AG20443 (cell line): ENCODE measurements around the gene TGFBR3L.
"Not testable (repeated sequence)": the region's sequence is repeated elsewhere in the genome, so short reads cannot be mapped to it uniquely, and the experiment has no call there.

Experiments
- DNase-seq: peaks from one replicate; pipeline ENCODE4 v3.0.0; 2012; ENCODE audit warnings: low spot score, mixed read lengths

Gene TGFBR3L

GRCh38 chr19:7917267-7918061 is 2.8 kb downstream of the TGFBR3L start:
- DNase-seq, result peak; percentile 76

GRCh38 chr19:7918062-7918614 is 3.5 kb downstream of the TGFBR3L start:
- not testable (repeated sequence) for DNase-seq

DNA sequence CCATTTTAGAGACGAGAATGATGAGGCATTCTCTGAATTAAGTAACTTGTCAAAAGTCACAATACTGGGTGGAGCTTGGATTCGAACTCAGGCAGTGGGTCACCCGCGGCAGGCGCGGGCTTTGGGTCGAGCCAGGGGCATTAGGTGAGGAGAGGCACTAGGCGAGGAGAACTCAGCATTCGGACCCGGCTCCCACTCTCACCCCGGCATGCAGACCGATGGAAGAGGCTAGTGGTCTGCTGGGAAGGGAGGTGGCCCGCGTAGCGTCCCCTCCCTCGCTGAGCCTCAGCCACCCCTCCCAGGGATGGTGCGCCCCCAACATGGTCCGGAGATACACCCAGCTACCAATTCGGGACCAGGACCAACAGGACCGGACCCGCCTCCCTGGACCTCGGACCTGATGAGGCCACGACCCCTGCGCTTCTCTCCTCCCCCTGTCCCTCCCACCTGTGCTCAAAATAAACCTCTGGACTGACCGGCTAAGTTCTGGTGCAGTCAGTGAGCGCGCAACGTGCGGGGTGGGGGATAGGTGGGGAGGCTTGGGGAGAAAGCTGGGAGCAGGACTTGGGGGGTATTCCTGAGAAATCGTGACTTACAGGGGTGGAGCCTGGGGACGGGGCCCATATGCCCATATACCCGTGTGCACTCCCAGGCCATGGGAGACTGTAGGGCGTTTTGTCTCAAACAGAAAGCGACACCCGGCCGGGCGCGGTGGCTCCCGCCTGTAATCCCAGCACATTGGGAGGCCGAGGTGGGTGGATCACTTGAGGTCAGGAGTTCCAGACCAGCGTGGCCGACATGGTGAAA is 4.2 kb downstream of the TGFBR3L start:
- no peak for DNase-seq

GRCh38 chr19:7919610-7920518 is 5.2 kb downstream of the TGFBR3L start, which contains the start of gene SNAPC2:
SNAPC2 (plus strand) TSS chr19:7920338; CDS start chr19:7920367, 29 bp downstream.
- peak; percentile 93 for DNase-seq

DNA sequence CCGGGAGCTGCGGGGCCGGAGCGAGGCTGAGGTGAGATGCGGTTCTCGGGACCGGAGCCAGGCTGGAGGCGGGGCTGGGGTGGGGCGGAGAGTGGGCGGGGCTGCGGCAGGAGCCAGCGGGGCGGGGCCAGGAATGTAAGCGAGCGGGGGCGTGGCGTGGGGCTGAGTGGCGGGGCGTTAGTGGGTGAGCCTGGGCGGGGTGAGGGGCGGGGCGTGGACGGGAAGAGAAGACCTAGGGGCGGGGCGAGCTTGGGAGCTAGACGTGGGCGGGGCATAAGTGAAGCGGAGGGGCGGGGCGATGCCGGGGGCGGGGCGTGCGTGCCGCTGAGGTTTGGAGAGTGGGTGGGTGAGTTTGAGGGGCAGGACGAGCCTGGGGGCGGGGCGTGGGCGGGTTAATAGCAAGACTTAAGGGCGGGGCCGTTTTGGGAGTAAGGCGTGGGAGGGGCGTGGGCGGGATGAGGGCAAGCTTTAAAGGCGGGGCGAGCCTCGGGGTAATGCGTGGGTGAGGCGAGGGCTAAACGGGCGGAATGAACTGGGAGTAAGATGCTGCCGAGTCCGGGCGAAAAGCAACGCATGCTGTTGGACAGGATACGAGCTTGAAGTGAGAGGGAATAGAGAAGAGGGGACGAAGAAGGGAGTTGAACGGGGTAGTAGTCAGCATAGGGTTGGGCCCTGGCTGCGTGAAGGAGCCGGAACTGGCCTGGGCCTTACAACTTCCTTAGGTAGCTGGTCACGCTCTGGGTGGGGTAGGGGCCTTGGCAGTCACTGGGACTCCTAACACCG is 6.1 kb downstream of the TGFBR3L start:
- peak; percentile 97 for DNase-seq

DNA sequence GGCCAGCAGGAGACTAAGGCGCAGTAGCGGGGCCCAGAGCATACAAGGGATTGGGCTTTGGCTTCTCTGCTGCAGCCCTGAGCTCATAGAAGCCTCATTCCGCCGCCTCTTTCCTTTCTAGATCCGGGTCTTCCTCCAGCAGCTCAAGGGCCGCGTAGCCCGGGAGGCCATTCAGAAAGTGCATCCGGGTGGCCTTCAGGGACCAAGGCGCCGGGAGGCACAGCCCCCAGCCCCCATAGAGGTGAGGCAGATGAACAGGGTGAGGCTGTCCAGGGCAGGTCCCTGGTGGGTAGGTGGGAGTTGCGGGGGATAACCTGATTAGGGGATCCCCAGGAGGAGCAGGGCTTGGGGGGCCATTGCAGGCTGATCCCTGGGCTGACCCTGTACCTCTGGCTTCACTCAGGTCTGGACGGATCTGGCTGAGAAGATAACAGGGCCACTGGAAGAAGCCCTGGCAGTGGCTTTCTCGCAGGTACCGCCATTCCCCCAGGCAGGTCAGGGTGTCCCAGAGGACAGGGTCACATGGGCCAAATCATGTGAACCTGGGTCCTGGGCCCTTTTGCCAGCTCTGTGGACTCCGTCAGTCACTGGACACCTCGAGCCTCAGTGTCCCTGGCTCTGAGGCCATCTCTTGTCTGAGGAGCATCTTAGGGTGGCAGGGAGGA is 6.8 kb downstream of the TGFBR3L start:
- DNase-seq, result no peak

DNA sequence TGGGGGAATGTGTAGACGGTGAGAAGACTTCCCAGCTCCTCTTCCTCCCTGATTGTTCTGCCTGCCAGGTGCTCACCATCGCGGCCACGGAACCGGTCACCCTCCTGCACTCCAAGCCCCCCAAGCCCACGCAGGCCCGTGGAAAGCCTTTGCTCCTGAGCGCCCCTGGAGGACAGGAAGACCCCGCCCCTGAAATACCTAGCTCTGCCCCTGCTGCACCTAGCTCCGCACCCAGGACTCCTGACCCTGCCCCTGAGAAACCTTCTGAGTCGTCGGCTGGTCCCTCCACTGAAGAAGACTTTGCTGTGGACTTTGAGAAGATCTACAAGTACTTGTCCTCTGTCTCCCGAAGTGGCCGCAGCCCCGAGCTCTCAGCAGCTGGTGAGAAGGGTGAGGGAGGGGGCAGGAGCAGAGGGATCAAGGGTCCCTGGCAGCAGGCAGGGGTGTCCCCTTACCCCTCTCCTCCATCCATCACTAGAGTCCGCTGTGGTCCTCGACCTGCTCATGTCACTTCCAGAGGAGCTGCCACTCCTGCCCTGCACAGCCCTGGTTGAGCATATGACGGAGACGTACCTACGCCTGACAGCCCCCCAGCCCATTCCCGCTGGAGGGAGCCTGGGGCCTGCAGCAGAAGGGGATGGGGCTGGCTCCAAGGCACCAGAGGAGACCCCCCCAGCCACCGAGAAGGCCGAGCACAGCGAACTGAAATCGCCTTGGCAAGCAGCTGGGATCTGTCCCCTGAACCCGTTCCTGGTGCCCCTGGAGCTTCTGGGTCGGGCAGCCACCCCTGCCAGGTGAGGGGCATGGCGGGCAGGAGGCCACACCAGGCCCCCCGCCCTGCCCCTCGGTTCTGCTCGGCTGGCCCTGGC is 7.6 kb downstream of the TGFBR3L start:
- DNase-seq, result no peak

- no peak for DNase-seq
These were observed 8.2 kb downstream of the TGFBR3L start for GRCh38 chr19:7922836-7923195.

- no peak for DNase-seq
These were observed 8.9 kb downstream of the TGFBR3L start for GRCh38 chr19:7923295-7924191.

- no peak for DNase-seq
These were observed 9.6 kb downstream of the TGFBR3L start for GRCh38 chr19:7924241-7924640.

DNA sequence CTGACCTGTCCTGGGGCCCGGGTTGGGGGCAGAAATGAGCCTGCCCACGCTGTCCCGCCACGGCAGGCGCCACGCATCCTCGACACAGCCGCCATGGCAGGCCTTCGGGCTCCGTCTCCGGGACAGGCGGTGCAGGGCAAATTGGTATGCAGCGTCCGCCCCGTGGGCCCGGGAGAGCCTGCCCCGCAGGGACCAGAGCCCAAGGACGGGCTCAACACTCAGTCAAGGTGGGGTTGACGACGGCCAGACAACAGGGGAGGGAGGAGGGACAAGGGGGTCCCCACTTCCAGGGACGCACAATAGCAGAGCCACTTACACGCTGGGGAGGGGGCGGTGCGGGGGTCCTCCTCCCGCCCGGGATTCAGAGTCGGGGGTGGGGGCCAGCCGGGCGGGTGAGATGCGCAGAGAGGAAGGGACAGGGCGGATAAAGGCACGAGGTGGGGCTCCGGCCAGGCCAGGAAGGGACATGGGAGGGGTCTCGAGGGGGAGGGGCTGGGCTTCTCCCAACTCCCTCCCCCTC is 10.1 kb downstream of the TGFBR3L start:
- DNase-seq, result no peak

GRCh38 chr19:7925171-7925851 is 10.7 kb downstream of the TGFBR3L start:
- peak; percentile 89 for DNase-seq

DNA sequence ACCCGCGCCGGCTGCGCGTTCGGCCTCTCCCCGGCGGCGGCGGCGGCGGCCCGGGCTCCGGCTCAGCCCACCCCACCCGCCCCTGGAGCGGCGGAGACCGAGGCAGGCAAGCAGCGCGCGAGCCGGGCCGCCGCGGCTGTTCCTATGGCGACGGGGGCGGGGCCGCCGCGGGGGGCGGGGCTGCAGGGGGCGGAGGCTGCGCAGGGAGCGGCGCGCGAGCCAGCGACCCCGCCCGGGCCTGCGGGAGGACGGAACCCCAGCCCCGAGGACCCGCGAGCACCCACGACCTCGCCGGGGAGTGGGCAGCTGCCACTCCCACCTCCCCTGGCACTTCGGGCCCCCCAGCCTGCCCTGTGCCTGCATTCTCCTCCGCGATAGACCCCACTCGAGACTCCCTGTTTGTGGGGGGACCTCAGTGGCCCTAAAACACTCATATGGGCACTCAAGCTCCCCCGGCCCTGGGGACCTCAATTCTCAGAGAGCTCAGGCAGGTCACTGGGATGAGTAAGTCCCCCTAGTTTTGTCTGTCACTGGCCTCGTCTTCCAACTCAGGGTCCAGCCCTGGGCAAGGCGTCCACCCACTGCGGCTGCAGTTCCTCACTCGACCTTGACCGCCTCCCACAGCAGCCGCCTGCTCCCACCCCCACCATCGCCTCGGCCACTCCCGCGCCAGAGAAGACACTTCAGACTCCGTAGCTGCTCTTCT is 11.5 kb downstream of the TGFBR3L start, which contains the start of gene CTXN1:
Gene CTXN1, minus strand, starts transcription at position 115 of the 706 bp plus-strand sequence. CDS start 597 bp downstream, outside the sequence.
- peak; percentile 88 for DNase-seq

DNA sequence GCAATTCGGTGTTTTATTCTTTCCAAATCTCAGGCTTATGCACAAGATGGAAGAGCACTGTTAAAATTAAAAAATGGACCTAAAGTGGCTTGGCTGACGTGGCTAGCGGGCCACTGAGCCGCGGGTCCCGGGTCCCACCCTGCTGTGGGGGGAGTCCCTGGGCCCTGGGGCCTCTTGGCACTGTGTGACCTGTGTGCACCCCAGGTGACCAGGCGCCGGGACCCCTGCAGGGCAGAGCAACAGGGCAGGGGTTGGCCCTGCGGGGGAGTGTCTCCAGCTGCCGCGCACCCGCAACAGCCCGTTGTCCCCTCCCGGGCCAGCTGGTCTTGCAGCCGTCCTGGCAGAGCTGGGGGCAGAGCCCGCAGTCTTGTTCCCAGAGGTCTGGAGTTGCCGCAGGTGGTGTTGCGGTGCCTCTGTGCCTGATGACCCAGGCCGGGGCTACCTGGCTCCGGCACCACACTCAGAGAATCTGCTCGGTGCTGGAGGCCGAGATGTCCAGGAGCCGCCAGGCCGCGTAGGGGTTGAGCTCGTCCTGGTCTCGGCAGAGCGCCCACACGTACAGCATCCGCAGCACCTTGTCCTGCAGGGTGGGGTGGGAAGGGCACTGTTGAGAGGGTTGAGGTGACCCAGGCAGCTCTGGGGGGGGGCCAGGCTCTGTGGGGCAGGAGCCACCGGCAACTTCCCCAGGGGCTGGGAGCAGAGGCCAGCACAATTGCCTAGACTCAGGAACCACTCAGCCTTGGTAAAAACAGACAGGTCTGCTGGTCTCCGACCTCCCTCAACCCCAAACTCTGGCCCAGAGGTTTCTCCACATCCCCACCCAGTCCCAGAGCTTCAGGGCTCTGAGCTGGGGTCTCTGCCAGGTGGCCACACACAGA is 12.3 kb downstream of the TGFBR3L start:
- DNase-seq, result no peak

DNA sequence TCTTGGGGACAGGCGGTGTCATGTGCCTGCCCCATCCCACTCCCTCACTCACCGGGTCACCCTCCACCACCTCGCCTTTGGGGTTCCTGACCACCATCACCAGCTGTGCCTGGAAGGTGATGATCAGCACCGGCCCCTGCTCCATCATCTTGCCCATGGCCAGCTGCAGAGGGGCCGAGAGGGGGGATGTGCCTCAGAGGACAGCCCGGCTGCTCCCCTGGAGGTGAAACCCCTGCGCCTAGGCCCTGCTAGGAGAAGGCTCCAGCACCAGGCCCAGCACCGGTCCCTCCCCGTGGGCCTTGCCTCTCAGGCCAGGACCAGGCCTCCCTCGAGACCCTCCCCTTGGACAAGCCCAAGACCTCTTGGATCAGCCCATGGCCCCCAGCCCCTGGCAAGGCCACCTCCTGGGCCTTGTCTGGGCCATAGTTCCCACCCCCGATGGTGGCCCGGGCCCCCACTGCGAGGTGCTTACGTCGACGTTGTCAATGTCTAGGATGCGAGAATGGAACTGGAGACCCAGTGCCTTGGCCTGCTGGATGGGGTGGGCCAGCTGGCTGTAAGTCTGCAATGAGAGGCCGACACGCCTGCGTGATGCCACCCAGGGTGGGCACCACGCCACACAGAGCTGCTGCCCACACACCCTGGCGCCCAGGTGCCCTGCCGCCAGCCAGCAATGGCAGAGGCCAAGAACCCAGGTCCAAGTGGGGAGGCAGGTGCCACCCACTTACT is 13.1 kb downstream of the TGFBR3L start:
- no peak for DNase-seq
